ENCODE measurements around the gene C1orf94. TPM values are rescaled to one million over a fixed set of nuclear protein-coding genes. Genes with fewer than 3 reads are reported as not detected.

Gene C1orf94
- polyA plus RNA-seq, 1 donor from 2014 or later: not detected

DNA sequence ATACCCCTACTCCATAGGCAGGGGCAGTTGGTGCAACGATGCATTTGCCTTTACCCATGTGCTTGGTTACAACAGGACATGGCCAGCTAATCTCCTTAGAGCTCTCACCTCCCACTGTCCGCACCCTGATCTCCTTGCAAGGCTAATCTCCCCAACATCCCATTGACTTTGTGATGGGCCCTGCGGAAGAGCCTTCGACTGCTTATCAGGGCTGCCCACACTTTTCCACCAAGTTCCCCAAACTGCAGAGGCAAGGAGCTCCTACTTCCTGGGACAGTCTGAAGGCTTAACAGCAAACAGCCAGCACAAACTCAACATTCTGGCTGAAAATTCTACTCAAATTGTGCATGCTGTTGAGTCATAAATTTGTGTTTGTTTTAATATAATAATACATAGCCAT, 36.0 kb downstream of the C1orf94 start:
- Histone ChIP-seq H4K20me1 (ENCODE audit: insufficient read depth) (no peaks in the 10 kb centered on the region), H3K27ac (ENCODE audit: low read length) (no peak overlapping the region), H3K36me3 (ENCODE audit: insufficient read depth, low read length) (no peaks in the 10 kb centered on the region), H3F3A (ENCODE audit: insufficient read depth, low read length, poor library complexity, severe bottlenecking) (no peaks in the 10 kb centered on the region), H3K4me2 (ENCODE audit: low read length) (no peak overlapping the region), H3K27me3 (ENCODE audit: insufficient read depth, low read depth, low read length) (no peaks in the 10 kb centered on the region), H3K4me3 (ENCODE audit: low read length) (no peak overlapping the region), H3K9me3 (ENCODE audit: low read length) (no peaks in the 10 kb centered on the region), H3K79me2 (replicated peaks; ENCODE audit: insufficient read depth, low read length) (no peaks in the 10 kb centered on the region), H3K9ac (ENCODE audit: low read length) (no peak overlapping the region), H3K9me2 (ENCODE audit: insufficient read depth, low read length) (no peaks in the 10 kb centered on the region), H2AFZ (ENCODE audit: low read depth, low read length) (no peak overlapping the region)
- TF ChIP-seq, protein P1, sequence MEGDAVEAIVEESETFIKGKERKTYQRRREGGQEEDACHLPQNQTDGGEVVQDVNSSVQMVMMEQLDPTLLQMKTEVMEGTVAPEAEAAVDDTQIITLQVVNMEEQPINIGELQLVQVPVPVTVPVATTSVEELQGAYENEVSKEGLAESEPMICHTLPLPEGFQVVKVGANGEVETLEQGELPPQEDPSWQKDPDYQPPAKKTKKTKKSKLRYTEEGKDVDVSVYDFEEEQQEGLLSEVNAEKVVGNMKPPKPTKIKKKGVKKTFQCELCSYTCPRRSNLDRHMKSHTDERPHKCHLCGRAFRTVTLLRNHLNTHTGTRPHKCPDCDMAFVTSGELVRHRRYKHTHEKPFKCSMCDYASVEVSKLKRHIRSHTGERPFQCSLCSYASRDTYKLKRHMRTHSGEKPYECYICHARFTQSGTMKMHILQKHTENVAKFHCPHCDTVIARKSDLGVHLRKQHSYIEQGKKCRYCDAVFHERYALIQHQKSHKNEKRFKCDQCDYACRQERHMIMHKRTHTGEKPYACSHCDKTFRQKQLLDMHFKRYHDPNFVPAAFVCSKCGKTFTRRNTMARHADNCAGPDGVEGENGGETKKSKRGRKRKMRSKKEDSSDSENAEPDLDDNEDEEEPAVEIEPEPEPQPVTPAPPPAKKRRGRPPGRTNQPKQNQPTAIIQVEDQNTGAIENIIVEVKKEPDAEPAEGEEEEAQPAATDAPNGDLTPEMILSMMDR (IDR thresholded peaks at IDR 0.05; ENCODE audit: poor library complexity, severe bottlenecking): no peak

DNA sequence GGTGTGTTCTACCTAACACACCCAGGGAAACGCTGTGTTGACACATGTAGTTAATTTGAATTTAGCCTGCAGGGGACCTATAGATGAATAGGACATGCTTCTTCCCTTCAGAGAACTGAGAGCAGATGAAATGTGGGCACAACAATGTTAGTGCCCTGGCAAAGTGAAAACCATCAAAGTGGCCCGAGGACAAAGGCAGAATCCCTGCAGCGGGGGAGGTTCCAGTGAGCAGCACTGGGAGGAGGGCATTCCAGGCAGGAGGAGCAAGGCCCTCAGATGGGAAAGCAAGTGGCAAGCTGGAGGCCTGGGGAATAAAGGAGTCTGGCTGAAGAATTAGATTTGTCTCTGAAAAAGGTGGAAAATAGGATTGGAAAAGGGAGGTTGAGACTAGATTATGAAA, 37.2 kb downstream of the C1orf94 start:
- Histone ChIP-seq H3K4me2 (ENCODE audit: low read length) (no peak overlapping the region), H3K79me2 (replicated peaks; ENCODE audit: insufficient read depth, low read length) (no peaks in the 10 kb centered on the region), H3K27me3 (ENCODE audit: insufficient read depth, low read depth, low read length) (no peaks in the 10 kb centered on the region), H3K4me3 (ENCODE audit: low read length) (no peak overlapping the region), H3K27ac (ENCODE audit: low read length) (no peak overlapping the region), H3F3A (ENCODE audit: insufficient read depth, low read length, poor library complexity, severe bottlenecking) (no peaks in the 10 kb centered on the region), H3K9me2 (ENCODE audit: insufficient read depth, low read length) (no peaks in the 10 kb centered on the region), H3K36me3 (ENCODE audit: insufficient read depth, low read length) (no peaks in the 10 kb centered on the region), H4K20me1 (ENCODE audit: insufficient read depth) (no peaks in the 10 kb centered on the region), H3K9me3 (ENCODE audit: low read length) (no peaks in the 10 kb centered on the region), H3K9ac (ENCODE audit: low read length) (no peak overlapping the region), H2AFZ (ENCODE audit: low read depth, low read length) (no peak overlapping the region)
- TF ChIP-seq EP300 (conservative IDR thresholded peaks at IDR 0.05; ENCODE audit: poor library complexity, severe bottlenecking) (no peak), RAD21 (conservative IDR thresholded peaks at IDR 0.05) (no peak), SMC3 (conservative IDR thresholded peaks at IDR 0.05; ENCODE audit: poor library complexity) (no peak), TAF1 (IDR thresholded peaks at IDR 0.05; ENCODE audit: low read depth) (no peak), POLR2AphosphoS5 (IDR thresholded peaks at IDR 0.05) (no peak), EZH2 (IDR thresholded peaks at IDR 0.05; ENCODE audit: borderline replicate concordance, insufficient read depth, low read length, poor library complexity, severe bottlenecking) (no peak), MXI1 (conservative IDR thresholded peaks at IDR 0.05; ENCODE audit: poor library complexity, severe bottlenecking) (no peak)
- TF ChIP-seq, protein P2, sequence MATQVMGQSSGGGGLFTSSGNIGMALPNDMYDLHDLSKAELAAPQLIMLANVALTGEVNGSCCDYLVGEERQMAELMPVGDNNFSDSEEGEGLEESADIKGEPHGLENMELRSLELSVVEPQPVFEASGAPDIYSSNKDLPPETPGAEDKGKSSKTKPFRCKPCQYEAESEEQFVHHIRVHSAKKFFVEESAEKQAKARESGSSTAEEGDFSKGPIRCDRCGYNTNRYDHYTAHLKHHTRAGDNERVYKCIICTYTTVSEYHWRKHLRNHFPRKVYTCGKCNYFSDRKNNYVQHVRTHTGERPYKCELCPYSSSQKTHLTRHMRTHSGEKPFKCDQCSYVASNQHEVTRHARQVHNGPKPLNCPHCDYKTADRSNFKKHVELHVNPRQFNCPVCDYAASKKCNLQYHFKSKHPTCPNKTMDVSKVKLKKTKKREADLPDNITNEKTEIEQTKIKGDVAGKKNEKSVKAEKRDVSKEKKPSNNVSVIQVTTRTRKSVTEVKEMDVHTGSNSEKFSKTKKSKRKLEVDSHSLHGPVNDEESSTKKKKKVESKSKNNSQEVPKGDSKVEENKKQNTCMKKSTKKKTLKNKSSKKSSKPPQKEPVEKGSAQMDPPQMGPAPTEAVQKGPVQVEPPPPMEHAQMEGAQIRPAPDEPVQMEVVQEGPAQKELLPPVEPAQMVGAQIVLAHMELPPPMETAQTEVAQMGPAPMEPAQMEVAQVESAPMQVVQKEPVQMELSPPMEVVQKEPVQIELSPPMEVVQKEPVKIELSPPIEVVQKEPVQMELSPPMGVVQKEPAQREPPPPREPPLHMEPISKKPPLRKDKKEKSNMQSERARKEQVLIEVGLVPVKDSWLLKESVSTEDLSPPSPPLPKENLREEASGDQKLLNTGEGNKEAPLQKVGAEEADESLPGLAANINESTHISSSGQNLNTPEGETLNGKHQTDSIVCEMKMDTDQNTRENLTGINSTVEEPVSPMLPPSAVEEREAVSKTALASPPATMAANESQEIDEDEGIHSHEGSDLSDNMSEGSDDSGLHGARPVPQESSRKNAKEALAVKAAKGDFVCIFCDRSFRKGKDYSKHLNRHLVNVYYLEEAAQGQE (IDR thresholded peaks at IDR 0.05; ENCODE audit: borderline replicate concordance): no peak
- TF ChIP-seq, protein P1 (IDR thresholded peaks at IDR 0.05; ENCODE audit: poor library complexity, severe bottlenecking): no peak

Data from neural cell (in vitro differentiated cells).